Measurements from ENCODE around the gene CCDC82. TPM values are rescaled to one million over a fixed set of nuclear protein-coding genes. Genes with fewer than 3 reads are reported as not detected.

The CCDC82 gene
- total RNA-seq, 2 experiments from 2014 or later = 23.7 to 24.4 TPM

- ChIA-PET POLR2A (interaction anchor here (0.6 to 1.6 kb wide), 2 partner anchors 76 to 89 kb away, joined by 3 to 4 read pairs; no protein-coding TSS in a partner anchor), CTCF (interaction anchor here (1.4 kb wide), 1 partner anchor 11 kb away, joined by 3 read pairs; no protein-coding TSS in a partner anchor)
- ATAC-seq (ENCODE audit: poor library complexity) (no peak), DNase-seq (no peak)
- Histone ChIP-seq H3K27me3 (ENCODE audit: control insufficient read depth in 1 of 2, insufficient read depth in 2 of 2, low read length in 2 of 2) (no peaks in the 10 kb centered on the region), H3K9me3 (ENCODE audit: control insufficient read depth in 1 of 2, insufficient read depth in 1 of 2, low read length in 2 of 2) (no peaks in the 10 kb centered on the region), H3K4me3 (ENCODE audit: low read length) (no peak overlapping the region), H3K36me3 (ENCODE audit: insufficient read depth, low read length) (peaks cover 13% of the 10 kb centered on the region), H3K27ac (ENCODE audit: low read depth in 1 of 2, low read length in 2 of 2) (no peak overlapping the region), H3K4me1 (ENCODE audit: insufficient read depth, low read length) (peaks cover 38% of the 10 kb centered on the region)
- Mint-ChIP-seq H3K36me3 (ENCODE audit: low read depth) (peaks cover 78% of the 10 kb centered on the region), H3K27me3 (no peaks in the 10 kb centered on the region), H3K27ac (peak overlapping the region; percentile 85), H3K4me1 (ENCODE audit: low read depth) (peaks cover 100% of the 10 kb centered on the region), H3K4me3 (no peak overlapping the region), H3K9me3 (no peaks in the 10 kb centered on the region)
- intact Hi-C loops (cut with DNase I, micrococcal nuclease) = no loop called here
- TF ChIP-seq CTCF (IDR thresholded peaks at IDR 0.05) = no peak
Observed at GRCh38 chr11:96318399-96318798, 71.3 kb downstream of the CCDC82 start.

- no peak overlapping the region for H3K4me3 ChIP-seq (ENCODE audit: low read length)
- H3K9me3 Mint-ChIP-seq = no peaks in the 10 kb centered on the region
- H3K27me3 ChIP-seq (ENCODE audit: control insufficient read depth in 1 of 2, insufficient read depth in 2 of 2, low read length in 2 of 2) = no peaks in the 10 kb centered on the region
- H3K4me1 ChIP-seq (ENCODE audit: insufficient read depth, low read length) = peaks cover 41% of the 10 kb centered on the region
- peaks cover 78% of the 10 kb centered on the region for H3K36me3 Mint-ChIP-seq (ENCODE audit: low read depth)
- H3K36me3 ChIP-seq (ENCODE audit: insufficient read depth, low read length) = peaks cover 14% of the 10 kb centered on the region
- intact Hi-C loops (cut with DNase I, micrococcal nuclease) = no loop called here
- H3K27me3 Mint-ChIP-seq = no peaks in the 10 kb centered on the region
- ChIA-PET POLR2A (interaction anchor here (0.6 to 1.6 kb wide), 2 partner anchors 76 to 89 kb away, joined by 3 to 4 read pairs; no protein-coding TSS in a partner anchor), CTCF (interaction anchor here (1.5 kb wide), 1 partner anchor 25 kb away, joined by 5 read pairs; the partner anchor contains the start of gene MAML2)
- peak overlapping the region; percentile 85 for H3K27ac Mint-ChIP-seq
- TF ChIP-seq CTCF (IDR thresholded peaks at IDR 0.05) = no peak
- H3K27ac ChIP-seq (ENCODE audit: low read depth in 1 of 2, low read length in 2 of 2) = no peak overlapping the region
- no peaks in the 10 kb centered on the region for H3K9me3 ChIP-seq (ENCODE audit: control insufficient read depth in 1 of 2, insufficient read depth in 1 of 2, low read length in 2 of 2)
- ATAC-seq (ENCODE audit: poor library complexity) (no peak), DNase-seq (peak in 1 of 14 experiments; percentile 21)
- H3K4me3 Mint-ChIP-seq = no peak overlapping the region
- peaks cover 100% of the 10 kb centered on the region for H3K4me1 Mint-ChIP-seq (ENCODE audit: low read depth)
Observed at GRCh38 chr11:96317985-96318384, 71.7 kb downstream of the CCDC82 start.

GRCh38 chr11:96317571-96317970 lies 72.1 kb downstream of the CCDC82 start:
- H3K27me3 Mint-ChIP-seq = no peaks in the 10 kb centered on the region
- POLR2A ChIA-PET = interaction anchor here (0.6 to 1.2 kb wide), 2 partner anchors 75 to 89 kb away, joined by 3 read pairs; no protein-coding TSS in a partner anchor
- Histone ChIP-seq H3K4me3 (ENCODE audit: low read length) (no peak overlapping the region), H3K4me1 (ENCODE audit: insufficient read depth, low read length) (peaks cover 41% of the 10 kb centered on the region), H3K36me3 (ENCODE audit: insufficient read depth, low read length) (peaks cover 14% of the 10 kb centered on the region), H3K9me3 (ENCODE audit: control insufficient read depth in 1 of 2, insufficient read depth in 1 of 2, low read length in 2 of 2) (no peaks in the 10 kb centered on the region), H3K27ac (ENCODE audit: low read depth in 1 of 2, low read length in 2 of 2) (no peak overlapping the region), H3K27me3 (ENCODE audit: control insufficient read depth in 1 of 2, insufficient read depth in 2 of 2, low read length in 2 of 2) (no peaks in the 10 kb centered on the region)
- no peaks in the 10 kb centered on the region for H3K9me3 Mint-ChIP-seq
- peak overlapping the region; percentile 85 for H3K27ac Mint-ChIP-seq
- peaks cover 78% of the 10 kb centered on the region for H3K36me3 Mint-ChIP-seq (ENCODE audit: low read depth)
- intact Hi-C loops (cut with DNase I, micrococcal nuclease) = no loop called here
- no peak for TF ChIP-seq CTCF (IDR thresholded peaks at IDR 0.05)
- H3K4me3 Mint-ChIP-seq = no peak overlapping the region
- CTCF ChIA-PET = interaction anchor here (1.5 kb wide), 1 partner anchor 26 kb away, joined by 5 read pairs; the partner anchor contains the start of gene MAML2
- peaks cover 100% of the 10 kb centered on the region for H3K4me1 Mint-ChIP-seq (ENCODE audit: low read depth)
- no peak for ATAC-seq (ENCODE audit: poor library complexity)
- DNase-seq = no peak

Data from CD4-positive, alpha-beta T cell (primary cell).